Chondrocyte (in vitro differentiated cells): ENCODE data around the gene CRHR2. TPM values are rescaled to one million over a fixed set of nuclear protein-coding genes. Genes with fewer than 3 reads are reported as not detected.

Experiments used
- DNase-seq: peaks from one replicate; pipeline ENCODE4 v3.0.0; 2021; ENCODE audit warnings: mixed read lengths, low spot score
- H3K27ac Mint-ChIP-seq: one replicate; pipeline ENCODE4 v1.8.0; 2021; ENCODE audit warnings: mild to moderate bottlenecking, moderate library complexity, mixed read lengths; ENCODE audit not compliant: unreplicated experiment
- H3K27me3 Mint-ChIP-seq: 2 replicates; pipeline ENCODE4 v1.8.0; 2021; ENCODE audit warnings: low read depth, mixed read lengths
- H3K36me3 Mint-ChIP-seq: 2 replicates; pipeline ENCODE4 v1.8.0; 2021; ENCODE audit warnings: low read depth, mixed read lengths
- H3K4me1 Mint-ChIP-seq: 2 replicates; pipeline ENCODE4 v1.8.0; 2021; ENCODE audit warnings: low read depth, mild to moderate bottlenecking, mixed read lengths
- H3K4me3 Mint-ChIP-seq: one replicate; pipeline ENCODE4 v1.8.0; 2021; ENCODE audit warnings: mild to moderate bottlenecking, moderate library complexity, mixed read lengths; ENCODE audit not compliant: unreplicated experiment
- H3K9me3 Mint-ChIP-seq: 2 replicates; pipeline ENCODE4 v1.8.0; 2021; ENCODE audit warnings: low read depth, mixed read lengths
- long read RNA-seq: library from polyadenylated mRNA; stranded (forward); transcript quantifications from one replicate; pipeline ENCODE4 v2.0.0, GENCODE V29; 2021
- total RNA-seq: library from RNA; stranded (reverse); gene quantifications from 3 replicates; pipeline ENCODE4 v1.2.1, GENCODE V29; 2021
- TF ChIP-seq, protein P1 (sequence below): fragments of 200-600 bp; sonication (generic); IDR thresholded peaks from 2 replicates; pipeline ENCODE4 v1.5.0; 2021; ENCODE audit warnings: antibody characterized with exemption, mild to moderate bottlenecking, moderate library complexity

Gene CRHR2
- total RNA-seq, result not detected in 3 replicates
- long read RNA-seq, result 0 reads

- DNase-seq, result no peak
- TF ChIP-seq, protein P1, sequence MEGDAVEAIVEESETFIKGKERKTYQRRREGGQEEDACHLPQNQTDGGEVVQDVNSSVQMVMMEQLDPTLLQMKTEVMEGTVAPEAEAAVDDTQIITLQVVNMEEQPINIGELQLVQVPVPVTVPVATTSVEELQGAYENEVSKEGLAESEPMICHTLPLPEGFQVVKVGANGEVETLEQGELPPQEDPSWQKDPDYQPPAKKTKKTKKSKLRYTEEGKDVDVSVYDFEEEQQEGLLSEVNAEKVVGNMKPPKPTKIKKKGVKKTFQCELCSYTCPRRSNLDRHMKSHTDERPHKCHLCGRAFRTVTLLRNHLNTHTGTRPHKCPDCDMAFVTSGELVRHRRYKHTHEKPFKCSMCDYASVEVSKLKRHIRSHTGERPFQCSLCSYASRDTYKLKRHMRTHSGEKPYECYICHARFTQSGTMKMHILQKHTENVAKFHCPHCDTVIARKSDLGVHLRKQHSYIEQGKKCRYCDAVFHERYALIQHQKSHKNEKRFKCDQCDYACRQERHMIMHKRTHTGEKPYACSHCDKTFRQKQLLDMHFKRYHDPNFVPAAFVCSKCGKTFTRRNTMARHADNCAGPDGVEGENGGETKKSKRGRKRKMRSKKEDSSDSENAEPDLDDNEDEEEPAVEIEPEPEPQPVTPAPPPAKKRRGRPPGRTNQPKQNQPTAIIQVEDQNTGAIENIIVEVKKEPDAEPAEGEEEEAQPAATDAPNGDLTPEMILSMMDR, result peak; percentile 72
- peaks cover 18% of the 10 kb centered on the region for H3K4me1 Mint-ChIP-seq
- peaks cover 83% of the 10 kb centered on the region for H3K27me3 Mint-ChIP-seq
- no peaks in the 10 kb centered on the region for H3K9me3 Mint-ChIP-seq
- H3K4me3 Mint-ChIP-seq, result peak within 1 kb of the TSS; percentile 66
- H3K27ac Mint-ChIP-seq, result no peak within 1 kb of the TSS
- peaks cover 5% of the 10 kb centered on the region for H3K36me3 Mint-ChIP-seq
Measured at GRCh38 chr7:30682212-30683083, at the start of gene CRHR2. Gene CRHR2, minus strand, starts transcription at chr7:30682456. Its CDS starts 176 bp downstream, at chr7:30682280.

GRCh38 chr7:30731581-30731980, 49.3 kb upstream of the CRHR2 start:
- Mint-ChIP-seq H3K4me1 (peaks cover 4% of the 10 kb centered on the region), H3K27me3 (peaks cover 50% of the 10 kb centered on the region), H3K36me3 (no peaks in the 10 kb centered on the region), H3K27ac (no peak overlapping the region), H3K9me3 (peaks cover 5% of the 10 kb centered on the region), H3K4me3 (no peak overlapping the region)
- DNase-seq, result no peak
- TF ChIP-seq, protein P1, result no peak

DNA sequence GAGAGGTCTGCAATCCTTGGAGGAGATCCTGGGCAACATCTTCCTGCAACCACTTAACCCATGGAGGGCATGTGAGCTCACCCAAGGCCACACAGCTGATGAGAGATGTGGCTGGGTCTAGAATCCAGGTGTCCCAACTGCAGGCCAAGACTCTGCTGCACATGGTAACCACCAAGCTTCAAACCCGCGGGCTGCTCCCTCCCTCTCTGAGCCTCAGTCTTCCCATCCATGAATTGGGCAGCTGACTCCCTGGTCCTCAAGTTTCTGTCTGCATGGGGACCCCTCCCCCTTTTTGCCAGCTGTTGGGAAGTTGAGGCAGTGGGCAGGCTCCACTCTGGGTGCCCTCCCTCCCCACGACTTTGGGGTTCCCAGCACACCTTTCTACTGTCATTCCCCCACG, 48.7 kb upstream of the CRHR2 start:
- no peak for DNase-seq
- H3K27ac Mint-ChIP-seq, result no peak overlapping the region
- H3K4me3 Mint-ChIP-seq, result no peak overlapping the region
- H3K36me3 Mint-ChIP-seq, result no peaks in the 10 kb centered on the region
- TF ChIP-seq, protein P1, result no peak
- H3K27me3 Mint-ChIP-seq, result peaks cover 50% of the 10 kb centered on the region
- H3K9me3 Mint-ChIP-seq, result peaks cover 5% of the 10 kb centered on the region
- peaks cover 4% of the 10 kb centered on the region for H3K4me1 Mint-ChIP-seq

DNA sequence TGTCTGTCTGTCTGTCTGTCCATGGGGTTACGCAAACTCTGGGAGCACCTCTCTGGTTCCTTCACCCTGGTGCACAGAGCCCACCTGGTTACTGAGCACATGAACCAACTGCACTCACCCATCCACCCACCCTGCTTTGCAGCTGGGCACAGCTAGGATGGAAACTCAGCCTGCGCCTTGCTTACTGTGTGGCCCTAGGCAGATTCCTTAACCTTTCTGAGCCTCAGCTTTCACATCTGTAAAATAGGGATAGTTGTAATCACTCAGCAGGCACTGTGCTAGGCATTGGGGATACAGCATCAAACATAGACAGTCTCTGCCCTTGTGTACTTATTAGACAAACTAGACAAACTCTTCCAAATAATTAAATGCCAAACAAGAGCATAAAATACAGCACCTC, 47.8 kb upstream of the CRHR2 start:
- Mint-ChIP-seq H3K4me3 (no peak overlapping the region), H3K9me3 (peaks cover 2% of the 10 kb centered on the region), H3K27ac (no peak overlapping the region), H3K27me3 (peaks cover 54% of the 10 kb centered on the region), H3K4me1 (peaks cover 4% of the 10 kb centered on the region), H3K36me3 (no peaks in the 10 kb centered on the region)
- TF ChIP-seq, protein P1, result no peak
- no peak for DNase-seq

GRCh38 chr7:30729642-30730041, 47.4 kb upstream of the CRHR2 start:
- no peak for DNase-seq
- H3K36me3 Mint-ChIP-seq, result no peaks in the 10 kb centered on the region
- H3K27me3 Mint-ChIP-seq, result peaks cover 55% of the 10 kb centered on the region
- H3K9me3 Mint-ChIP-seq, result no peaks in the 10 kb centered on the region
- TF ChIP-seq, protein P1, result no peak
- H3K4me1 Mint-ChIP-seq, result peaks cover 4% of the 10 kb centered on the region
- H3K4me3 Mint-ChIP-seq, result no peak overlapping the region
- no peak overlapping the region for H3K27ac Mint-ChIP-seq
